Muscle layer of colon (tissue), 2 donors: ENCODE measurements around the gene TDRD1.

ENCODE experiments used
- H3K27ac ChIP-seq: one replicate; pipeline ENCODE4 v1.7.0; 2013; ENCODE audit warnings: low read depth, mild to moderate bottlenecking, low read length, moderate library complexity
- H3K27me3 ChIP-seq, 2 donors: one replicate each; pipeline ENCODE4 v1.7.0; 2013; ENCODE audit warnings: low read length in 2 of 2, mild to moderate bottlenecking in 2 of 2; ENCODE audit not compliant: insufficient read depth in 2 of 2, control insufficient read depth in 1 of 2
- H3K36me3 ChIP-seq: one replicate; pipeline ENCODE4 v1.7.0; 2013; ENCODE audit warnings: mild to moderate bottlenecking, low read length; ENCODE audit not compliant: insufficient read depth
- H3K4me1 ChIP-seq: one replicate; pipeline ENCODE4 v1.7.0; 2013; ENCODE audit warnings: mild to moderate bottlenecking, low read length; ENCODE audit not compliant: insufficient read depth
- H3K4me3 ChIP-seq, 2 donors: one replicate each; pipeline ENCODE4 v1.7.0; 2013; ENCODE audit warnings: low read length in 2 of 2, low read depth in 1 of 2, mild to moderate bottlenecking in 1 of 2, moderate library complexity in 1 of 2
- H3K9ac ChIP-seq: one replicate; pipeline ENCODE4 v1.7.0; 2013; ENCODE audit warnings: low read length
- H3K9me3 ChIP-seq: one replicate; pipeline ENCODE4 v1.7.0; 2013; ENCODE audit warnings: mild to moderate bottlenecking, low read length
- donor health status: abdominal sarcoma.
- donor health status: Adenocarcinoma of cecum.

The TDRD1 gene

DNA sequence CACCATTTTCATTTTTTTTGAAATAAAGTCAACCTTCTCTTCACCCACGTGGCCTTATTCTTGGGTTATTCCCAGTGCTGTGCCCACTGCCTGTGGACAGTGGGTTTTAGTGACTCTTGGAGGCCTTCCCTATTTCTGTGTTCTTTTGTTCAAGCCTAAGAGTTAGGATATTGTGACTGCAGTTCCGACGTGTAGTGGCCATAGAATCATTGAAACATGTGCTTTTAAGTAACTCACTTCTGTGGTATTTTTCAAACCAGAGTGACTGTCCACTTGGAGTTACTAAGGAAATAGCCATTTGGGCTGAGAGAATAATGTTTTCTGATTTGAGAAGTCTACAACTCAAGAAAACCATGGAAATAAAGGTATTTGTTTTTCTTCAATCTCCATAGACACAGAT, 23.7 kb downstream of the TDRD1 start:
- Histone ChIP-seq H3K4me3 (no peak overlapping the region), H3K4me1 (no peaks in the 10 kb centered on the region), H3K27me3 (no peaks in the 10 kb centered on the region), H3K9me3 (no peaks in the 10 kb centered on the region), H3K9ac (no peak overlapping the region), H3K27ac (no peak overlapping the region), H3K36me3 (no peaks in the 10 kb centered on the region)

DNA sequence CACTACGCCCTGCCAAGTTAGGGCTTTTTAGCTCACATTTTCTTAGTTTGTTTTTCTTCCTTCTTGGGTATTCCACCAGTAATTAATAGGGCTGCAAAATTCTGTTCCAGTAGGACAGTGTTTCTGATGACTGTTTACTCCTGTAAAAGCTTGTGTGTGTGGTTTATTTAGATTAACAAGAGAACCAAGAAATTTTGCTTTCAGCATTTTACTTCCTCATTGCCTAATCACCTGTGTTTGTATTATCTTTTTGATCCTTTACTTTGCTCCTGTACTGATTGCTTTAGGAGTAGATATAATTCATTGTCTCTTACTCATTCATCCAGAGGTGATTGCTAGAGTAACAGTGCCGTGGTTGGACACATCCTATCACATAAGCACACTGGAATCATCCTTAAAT, 27.7 kb downstream of the TDRD1 start:
- no peaks in the 10 kb centered on the region for H3K4me1 ChIP-seq
- no peak overlapping the region for H3K4me3 ChIP-seq
- no peaks in the 10 kb centered on the region for H3K36me3 ChIP-seq
- no peaks in the 10 kb centered on the region for H3K27me3 ChIP-seq
- no peak overlapping the region for H3K9ac ChIP-seq
- no peaks in the 10 kb centered on the region for H3K9me3 ChIP-seq
- no peak overlapping the region for H3K27ac ChIP-seq

GRCh38 chr10:114207349-114207748, 28.2 kb downstream of the TDRD1 start:
- H3K9ac ChIP-seq: no peak overlapping the region
- H3K27ac ChIP-seq: no peak overlapping the region
- H3K36me3 ChIP-seq: no peaks in the 10 kb centered on the region
- H3K4me3 ChIP-seq: no peak overlapping the region
- H3K27me3 ChIP-seq: no peaks in the 10 kb centered on the region
- H3K4me1 ChIP-seq: no peaks in the 10 kb centered on the region
- H3K9me3 ChIP-seq: no peaks in the 10 kb centered on the region

GRCh38 chr10:114208351-114208750, 29.2 kb downstream of the TDRD1 start:
- Histone ChIP-seq H3K9me3 (no peaks in the 10 kb centered on the region), H3K4me1 (no peaks in the 10 kb centered on the region), H3K27me3 (no peaks in the 10 kb centered on the region), H3K36me3 (no peaks in the 10 kb centered on the region), H3K9ac (no peak overlapping the region), H3K4me3 (no peak overlapping the region), H3K27ac (no peak overlapping the region)

DNA sequence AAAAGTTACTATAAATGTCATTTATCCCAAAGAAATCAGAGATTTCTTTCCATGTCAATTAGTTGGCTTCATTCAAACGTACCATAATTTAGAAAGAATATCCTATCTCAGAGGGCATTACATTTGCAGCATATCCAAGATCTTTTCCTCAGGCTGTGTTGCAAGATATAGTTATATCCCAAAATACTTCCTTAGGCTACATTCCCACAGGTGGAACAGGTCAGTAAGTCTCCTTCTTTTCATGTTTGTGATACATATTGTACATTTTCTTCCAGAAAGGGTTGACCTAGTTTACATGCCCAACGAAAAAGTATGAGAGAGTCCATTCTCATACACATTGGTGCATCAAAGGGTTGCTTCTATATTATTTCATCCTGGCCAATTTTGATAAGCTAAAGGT, 33.0 kb downstream of the TDRD1 start:
- H3K27me3 ChIP-seq: no peaks in the 10 kb centered on the region
- H3K4me3 ChIP-seq: no peak overlapping the region
- H3K9me3 ChIP-seq: no peaks in the 10 kb centered on the region
- no peaks in the 10 kb centered on the region for H3K4me1 ChIP-seq
- H3K36me3 ChIP-seq: no peaks in the 10 kb centered on the region
- no peak overlapping the region for H3K9ac ChIP-seq
- H3K27ac ChIP-seq: no peak overlapping the region

GRCh38 chr10:114215033-114215432, 35.9 kb downstream of the TDRD1 start:
- Histone ChIP-seq H3K4me3 (no peak overlapping the region), H3K36me3 (no peaks in the 10 kb centered on the region), H3K9ac (no peak overlapping the region), H3K4me1 (no peaks in the 10 kb centered on the region), H3K27me3 (no peaks in the 10 kb centered on the region), H3K27ac (no peak overlapping the region), H3K9me3 (no peaks in the 10 kb centered on the region)

DNA sequence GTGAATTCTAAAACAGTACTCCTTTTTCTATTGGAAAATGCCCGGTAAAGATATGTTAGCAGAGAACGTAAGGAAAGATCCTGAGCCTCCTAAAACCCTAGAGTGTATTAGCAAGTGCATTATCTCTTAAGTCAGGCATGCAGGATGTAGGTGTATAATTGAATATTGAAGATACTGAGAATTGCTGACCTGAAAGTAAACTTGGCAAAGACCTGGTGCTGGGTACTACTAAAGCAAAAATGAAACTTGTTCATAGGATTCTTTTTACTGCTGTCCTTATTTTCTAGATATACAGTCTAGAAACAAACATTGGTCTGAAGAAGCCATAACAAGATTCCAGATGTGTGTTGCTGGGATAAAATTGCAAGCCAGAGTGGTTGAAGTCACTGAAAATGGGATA, 41.1 kb downstream of the TDRD1 start:
- no peaks in the 10 kb centered on the region for H3K9me3 ChIP-seq
- no peaks in the 10 kb centered on the region for H3K27me3 ChIP-seq

DNA sequence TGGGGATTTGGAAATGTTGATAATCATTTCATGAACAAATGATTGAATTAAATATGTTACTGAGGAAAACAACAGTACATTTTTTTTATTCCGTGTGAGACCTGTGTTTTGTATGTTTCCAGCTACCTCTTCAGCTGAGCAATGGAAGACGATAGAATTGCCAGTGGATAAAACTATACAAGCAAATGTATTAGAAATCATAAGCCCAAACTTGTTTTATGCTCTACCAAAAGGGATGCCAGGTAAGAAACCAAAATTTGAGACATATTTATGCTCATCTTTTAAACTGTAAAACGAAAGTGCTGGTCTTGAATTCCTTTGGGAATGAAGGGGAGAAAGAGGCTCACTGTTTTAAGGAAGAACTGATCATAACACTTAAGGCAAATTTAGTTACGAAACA, 42.1 kb downstream of the TDRD1 start:
- no peaks in the 10 kb centered on the region for H3K27me3 ChIP-seq
- no peaks in the 10 kb centered on the region for H3K9me3 ChIP-seq
- H3K9ac ChIP-seq: no peak overlapping the region
- no peaks in the 10 kb centered on the region for H3K4me1 ChIP-seq
- no peak overlapping the region for H3K27ac ChIP-seq
- no peak overlapping the region for H3K4me3 ChIP-seq
- H3K36me3 ChIP-seq: no peaks in the 10 kb centered on the region

More for the DNA sequence above, 41.1 kb downstream of the TDRD1 start:
- Histone ChIP-seq H3K4me1 (no peaks in the 10 kb centered on the region), H3K4me3 (no peak overlapping the region), H3K9ac (no peak overlapping the region), H3K27ac (no peak overlapping the region), H3K36me3 (no peaks in the 10 kb centered on the region)

DNA sequence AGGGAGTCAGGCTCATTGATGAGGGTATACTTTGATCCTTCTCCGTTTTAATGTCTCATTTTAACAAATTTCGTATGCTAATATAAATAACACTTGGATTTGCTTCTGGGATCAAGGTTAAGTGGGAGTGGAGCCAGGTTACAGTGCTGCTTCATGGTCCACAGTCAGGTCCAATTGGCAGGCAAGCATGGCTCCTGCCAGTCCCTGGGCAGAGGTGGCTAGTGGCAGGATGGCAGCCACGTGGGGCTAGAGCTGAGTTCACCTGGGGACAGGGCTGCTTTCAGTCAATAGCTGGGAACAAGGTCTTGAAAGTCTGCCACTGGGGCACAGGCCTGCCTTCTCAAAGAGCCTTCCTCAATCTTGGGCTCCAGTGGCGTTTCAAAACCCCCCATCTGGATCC, 43.9 kb downstream of the TDRD1 start:
- H3K9ac ChIP-seq: no peak overlapping the region
- H3K27me3 ChIP-seq: no peaks in the 10 kb centered on the region
- no peaks in the 10 kb centered on the region for H3K36me3 ChIP-seq
- no peaks in the 10 kb centered on the region for H3K9me3 ChIP-seq
- no peak overlapping the region for H3K4me3 ChIP-seq
- H3K4me1 ChIP-seq: no peaks in the 10 kb centered on the region
- no peak overlapping the region for H3K27ac ChIP-seq

DNA sequence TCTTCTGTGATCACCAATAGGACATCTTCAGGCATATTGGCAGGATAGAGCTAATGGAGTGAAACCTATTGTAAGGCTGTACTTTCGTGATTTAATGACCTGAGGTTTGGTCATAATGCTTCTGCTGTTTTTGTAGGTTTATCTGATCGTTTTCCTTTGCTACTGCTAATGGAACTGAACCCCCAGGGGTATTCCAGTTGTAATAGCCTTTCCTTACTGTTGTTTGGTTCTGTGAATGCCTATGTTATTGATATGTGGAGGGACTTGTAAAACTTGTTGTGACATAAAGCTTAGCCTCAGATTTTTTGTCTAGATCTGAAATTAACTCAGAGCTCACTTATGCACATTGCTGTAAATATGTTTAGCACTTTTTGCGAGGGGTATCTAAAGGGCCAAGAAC, 49.0 kb downstream of the TDRD1 start:
- Histone ChIP-seq H3K9ac (no peak overlapping the region), H3K4me1 (no peaks in the 10 kb centered on the region), H3K27ac (no peak overlapping the region), H3K36me3 (no peaks in the 10 kb centered on the region), H3K4me3 (no peak overlapping the region), H3K9me3 (no peaks in the 10 kb centered on the region), H3K27me3 (no peaks in the 10 kb centered on the region)

DNA sequence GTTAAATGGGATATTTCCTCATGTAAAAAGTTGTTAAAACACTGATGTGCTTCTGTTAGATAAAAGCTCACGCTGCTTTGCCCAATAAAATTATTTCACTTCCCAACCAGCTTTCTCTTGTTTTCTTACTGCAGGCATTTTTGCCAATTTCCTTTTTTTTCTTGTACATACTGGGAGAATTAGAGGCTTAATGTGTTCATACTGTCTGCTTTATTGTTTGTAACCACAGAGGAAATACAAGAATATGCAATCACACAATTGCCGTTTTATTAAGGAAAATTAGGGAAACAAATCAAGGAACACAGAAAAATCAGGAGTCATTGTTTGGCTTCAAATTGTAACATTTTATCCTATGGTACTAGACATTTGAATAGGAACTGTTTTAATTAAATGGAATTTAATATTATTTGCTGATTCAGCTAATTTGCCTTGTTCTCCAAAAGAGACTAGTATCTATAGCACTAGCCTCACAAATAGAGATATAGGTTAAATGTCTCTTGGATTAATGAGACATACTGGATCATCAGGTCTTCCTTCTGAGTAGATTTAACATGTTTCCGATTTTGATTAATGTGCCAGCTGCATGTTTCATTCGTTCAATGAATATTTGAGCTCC, 53.5 kb downstream of the TDRD1 start:
- peaks cover 0 to 9% of the 10 kb centered on the region in 2 donors for H3K27me3 ChIP-seq
- H3K9ac ChIP-seq: no peak overlapping the region
- no peaks in the 10 kb centered on the region for H3K9me3 ChIP-seq
- no peak overlapping the region for H3K27ac ChIP-seq
- H3K36me3 ChIP-seq: no peaks in the 10 kb centered on the region
- H3K4me3 ChIP-seq: no peak overlapping the region
- H3K4me1 ChIP-seq: no peaks in the 10 kb centered on the region

DNA sequence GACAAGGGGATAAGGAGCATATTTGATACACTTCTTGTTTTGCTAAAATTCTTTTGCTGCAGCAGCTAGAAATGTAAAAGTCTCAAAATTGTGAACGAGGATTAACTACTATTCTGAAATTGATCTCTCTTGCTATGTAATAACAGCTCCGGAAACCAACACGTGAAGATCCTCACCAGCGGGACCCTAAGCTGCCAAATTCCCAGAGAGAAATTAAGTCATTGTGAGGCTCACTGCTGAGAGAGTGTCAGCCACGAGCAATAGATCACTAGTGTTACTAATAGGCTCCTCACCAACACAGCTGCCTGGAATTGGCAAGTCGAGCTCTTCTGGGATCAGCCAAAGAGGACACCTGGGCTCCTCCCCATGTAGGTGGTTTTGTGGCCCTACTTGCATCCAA, 54.3 kb downstream of the TDRD1 start:
- Histone ChIP-seq H3K9ac (no peak overlapping the region), H3K4me3 (no peak overlapping the region), H3K27me3 (peaks cover 5 to 17% of the 10 kb centered on the region in 2 donors), H3K27ac (no peak overlapping the region), H3K36me3 (no peaks in the 10 kb centered on the region), H3K9me3 (no peaks in the 10 kb centered on the region), H3K4me1 (no peaks in the 10 kb centered on the region)
